Astrocyte (in vitro differentiated cells and primary cell): Measurements from ENCODE around the gene PLS1. TPM values are rescaled to one million over a fixed set of nuclear protein-coding genes. Genes with fewer than 3 reads are reported as not detected.

Source experiments
- DNase-seq: peaks from one replicate; pipeline ENCODE4 v3.0.0-alpha.2; 2010; ENCODE audit warnings: low read depth
- FAIRE-seq: peaks from 2 replicates; lab custom pipeline; 2011; peaks lifted over from hg19 to GRCh38; lab: Jason Lieb, UNC
- H2AFZ ChIP-seq: 2 replicates; pipeline ENCODE4 v1.6.0; 2012; ENCODE audit warnings: low read depth, low read length, inconsistent platforms
- H3K27ac ChIP-seq: 2 replicates; pipeline ENCODE4 v1.5.1; 2011; ENCODE audit warnings: low read depth, low read length, inconsistent platforms
- H3K27me3 ChIP-seq: 2 replicates; pipeline ENCODE4 v1.6.0; 2011; ENCODE audit warnings: low read length, inconsistent platforms; ENCODE audit not compliant: insufficient read depth
- H3K36me3 ChIP-seq: 2 replicates; pipeline ENCODE4 v1.5.1; 2011; ENCODE audit warnings: low read length, inconsistent platforms; ENCODE audit not compliant: insufficient read depth
- H3K4me1 ChIP-seq: 2 replicates; pipeline ENCODE4 v1.5.1; 2011; ENCODE audit warnings: low read length, inconsistent platforms; ENCODE audit not compliant: insufficient read depth
- H3K4me2 ChIP-seq: 2 replicates; pipeline ENCODE4 v1.6.0; 2012; ENCODE audit warnings: low read length, inconsistent platforms
- H3K4me3 ChIP-seq: 2 replicates; pipeline ENCODE4 v1.5.1; 2011; ENCODE audit warnings: low read depth, mild to moderate bottlenecking, low read length, inconsistent platforms; ENCODE audit not compliant: insufficient read depth
- H3K79me2 ChIP-seq: 2 replicates; pipeline ENCODE4 v1.6.0; 2012; ENCODE audit warnings: mild to moderate bottlenecking, low read length, inconsistent platforms; ENCODE audit not compliant: insufficient read depth
- H3K9ac ChIP-seq: 2 replicates; pipeline ENCODE4 v1.6.0; 2012; ENCODE audit warnings: mild to moderate bottlenecking, low read length, inconsistent platforms
- H3K9me3 ChIP-seq: 2 replicates; pipeline ENCODE4 v1.5.1; 2012; ENCODE audit warnings: low read depth, mild to moderate bottlenecking, low read length, inconsistent platforms; ENCODE audit not compliant: insufficient read depth
- H4K20me1 ChIP-seq: 2 replicates; pipeline ENCODE4 v1.6.0; 2012; ENCODE audit warnings: low read length, inconsistent platforms; ENCODE audit not compliant: insufficient read depth
- H3K27ac Mint-ChIP-seq: one replicate; pipeline ENCODE4 v1.8.0; 2021; ENCODE audit warnings: mild to moderate bottlenecking, mixed read lengths; ENCODE audit not compliant: unreplicated experiment
- H3K27me3 Mint-ChIP-seq: one replicate; pipeline ENCODE4 v1.8.0; 2021; ENCODE audit warnings: low read depth, mixed read lengths; ENCODE audit not compliant: unreplicated experiment
- H3K36me3 Mint-ChIP-seq: one replicate; pipeline ENCODE4 v1.8.0; 2021; ENCODE audit warnings: low read depth, mixed read lengths; ENCODE audit not compliant: unreplicated experiment
- H3K4me1 Mint-ChIP-seq: one replicate; pipeline ENCODE4 v1.8.0; 2021; ENCODE audit warnings: low read depth, mixed read lengths; ENCODE audit not compliant: unreplicated experiment
- H3K4me3 Mint-ChIP-seq: one replicate; pipeline ENCODE4 v1.8.0; 2021; ENCODE audit warnings: mild to moderate bottlenecking, moderate library complexity, mixed read lengths; ENCODE audit not compliant: unreplicated experiment
- H3K9me3 Mint-ChIP-seq: one replicate; pipeline ENCODE4 v1.8.0; 2021; ENCODE audit warnings: mild to moderate bottlenecking, mixed read lengths; ENCODE audit not compliant: unreplicated experiment
- EZH2 ChIP-seq: IDR thresholded peaks from 2 replicates; pipeline ENCODE4 v1.6.1; 2012; ENCODE audit warnings: mild to moderate bottlenecking, low read length, inconsistent platforms; ENCODE audit not compliant: insufficient read depth
- total RNA-seq: library from RNA; stranded (reverse); gene quantifications from 2 replicates; pipeline ENCODE4 v1.2.1, GENCODE V29; 2021
- TF ChIP-seq, protein P1 (sequence below): IDR thresholded peaks from 2 replicates; pipeline ENCODE4 v1.5.1; 2011; ENCODE audit warnings: low read depth, mild to moderate bottlenecking, inconsistent platforms, low read length, moderate library complexity; ENCODE audit not compliant: insufficient read depth

Gene PLS1
- total RNA-seq, 1 donor from 2014 or later, result 7.8 TPM

DNA sequence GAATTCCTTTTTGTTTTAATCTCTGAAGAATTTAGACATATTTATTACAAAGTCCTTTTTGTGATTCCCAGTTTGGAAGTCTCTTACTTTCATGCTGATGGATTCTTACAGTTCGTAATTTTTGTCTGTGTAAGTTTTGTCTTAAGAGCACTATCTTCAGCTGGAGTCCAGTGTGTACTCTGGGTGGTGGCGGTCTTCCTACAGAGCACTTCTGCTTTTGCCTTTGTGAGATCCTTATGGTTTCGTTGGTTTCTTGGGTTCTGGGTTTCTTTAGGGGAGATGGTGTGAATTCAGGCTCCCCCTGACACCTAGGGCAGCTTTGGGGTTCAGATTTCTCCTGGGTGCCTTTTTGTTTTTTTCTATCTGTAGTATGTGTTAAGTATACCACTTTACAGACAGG lies 45.3 kb downstream of the PLS1 start:
- Histone ChIP-seq H3K4me3 (no peak overlapping the region), H3K4me1 (peaks cover 8% of the 10 kb centered on the region), H3K4me2 (no peak overlapping the region), H2AFZ (no peak overlapping the region), H4K20me1 (no peaks in the 10 kb centered on the region), H3K79me2 (no peaks in the 10 kb centered on the region), H3K9me3 (no peaks in the 10 kb centered on the region), H3K9ac (no peak overlapping the region), H3K36me3 (no peaks in the 10 kb centered on the region), H3K27ac (no peak overlapping the region), H3K27me3 (no peaks in the 10 kb centered on the region)
- H3K9me3 Mint-ChIP-seq, result no peaks in the 10 kb centered on the region
- DNase-seq (no peak), FAIRE-seq (no peak)
- TF ChIP-seq, protein P1, sequence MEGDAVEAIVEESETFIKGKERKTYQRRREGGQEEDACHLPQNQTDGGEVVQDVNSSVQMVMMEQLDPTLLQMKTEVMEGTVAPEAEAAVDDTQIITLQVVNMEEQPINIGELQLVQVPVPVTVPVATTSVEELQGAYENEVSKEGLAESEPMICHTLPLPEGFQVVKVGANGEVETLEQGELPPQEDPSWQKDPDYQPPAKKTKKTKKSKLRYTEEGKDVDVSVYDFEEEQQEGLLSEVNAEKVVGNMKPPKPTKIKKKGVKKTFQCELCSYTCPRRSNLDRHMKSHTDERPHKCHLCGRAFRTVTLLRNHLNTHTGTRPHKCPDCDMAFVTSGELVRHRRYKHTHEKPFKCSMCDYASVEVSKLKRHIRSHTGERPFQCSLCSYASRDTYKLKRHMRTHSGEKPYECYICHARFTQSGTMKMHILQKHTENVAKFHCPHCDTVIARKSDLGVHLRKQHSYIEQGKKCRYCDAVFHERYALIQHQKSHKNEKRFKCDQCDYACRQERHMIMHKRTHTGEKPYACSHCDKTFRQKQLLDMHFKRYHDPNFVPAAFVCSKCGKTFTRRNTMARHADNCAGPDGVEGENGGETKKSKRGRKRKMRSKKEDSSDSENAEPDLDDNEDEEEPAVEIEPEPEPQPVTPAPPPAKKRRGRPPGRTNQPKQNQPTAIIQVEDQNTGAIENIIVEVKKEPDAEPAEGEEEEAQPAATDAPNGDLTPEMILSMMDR, result no peak
- no peak for TF ChIP-seq EZH2
- H3K27me3 Mint-ChIP-seq, result no peaks in the 10 kb centered on the region
- no peaks in the 10 kb centered on the region for H3K36me3 Mint-ChIP-seq
- no peak overlapping the region for H3K4me3 Mint-ChIP-seq
- H3K4me1 Mint-ChIP-seq, result peaks cover 14% of the 10 kb centered on the region
- H3K27ac Mint-ChIP-seq, result no peak overlapping the region

DNA sequence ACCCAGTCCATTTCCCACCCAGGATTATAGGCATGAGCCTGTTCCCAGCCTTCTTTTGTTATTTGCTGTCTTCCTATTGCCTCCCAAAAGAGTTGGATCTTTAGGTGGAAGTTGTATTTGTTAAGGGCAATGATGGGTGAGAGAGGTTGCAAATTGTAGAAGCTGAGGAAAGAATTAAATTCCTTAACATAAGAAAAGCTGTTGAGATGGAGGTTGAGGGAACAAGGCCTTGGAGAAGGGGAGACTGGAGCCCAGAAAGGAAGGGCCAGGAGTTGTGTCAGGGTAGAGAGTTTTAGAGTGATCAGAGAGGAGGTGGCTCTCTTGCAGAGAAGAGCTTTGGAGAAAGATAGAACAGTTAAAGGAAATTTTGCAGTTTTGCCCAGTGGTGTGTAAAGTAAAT lies 46.8 kb downstream of the PLS1 start:
- no peaks in the 10 kb centered on the region for H3K79me2 ChIP-seq
- DNase-seq, result no peak
- TF ChIP-seq, protein P1, result no peak
- TF ChIP-seq EZH2, result no peak
- H3K9ac ChIP-seq, result no peak overlapping the region
- H3K9me3 Mint-ChIP-seq, result no peaks in the 10 kb centered on the region
- H3K4me3 ChIP-seq, result no peak overlapping the region
- no peak for FAIRE-seq
- no peaks in the 10 kb centered on the region for H3K36me3 ChIP-seq
- H3K27me3 ChIP-seq, result no peaks in the 10 kb centered on the region
- no peaks in the 10 kb centered on the region for H3K27me3 Mint-ChIP-seq
- no peaks in the 10 kb centered on the region for H3K9me3 ChIP-seq
- no peaks in the 10 kb centered on the region for H3K36me3 Mint-ChIP-seq
- H4K20me1 ChIP-seq, result no peaks in the 10 kb centered on the region
- peaks cover 20% of the 10 kb centered on the region for H3K4me1 Mint-ChIP-seq
- no peak overlapping the region for H3K4me3 Mint-ChIP-seq
- no peak overlapping the region for H3K27ac ChIP-seq
- no peak overlapping the region for H3K27ac Mint-ChIP-seq
- peaks cover 8% of the 10 kb centered on the region for H3K4me1 ChIP-seq
- H3K4me2 ChIP-seq, result no peak overlapping the region
- no peak overlapping the region for H2AFZ ChIP-seq

DNA sequence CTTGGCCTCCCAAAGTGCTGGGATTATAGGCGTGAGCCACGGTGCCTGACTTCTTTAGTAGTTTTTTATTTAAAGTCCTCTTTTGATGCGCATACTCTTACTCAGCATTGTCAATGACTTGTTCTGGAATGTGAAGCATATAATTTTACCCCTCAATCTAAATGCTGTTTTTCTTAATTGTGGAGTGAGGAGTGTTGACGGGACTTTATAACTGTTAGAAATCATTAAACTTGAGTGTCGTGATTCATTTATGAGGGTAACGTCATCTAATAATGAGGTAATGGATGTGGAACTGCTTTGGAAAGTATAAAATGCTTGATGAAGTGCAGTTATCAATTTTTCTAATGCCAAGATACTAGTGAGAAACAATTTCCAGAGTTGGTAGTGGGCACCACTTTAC lies 48.3 kb downstream of the PLS1 start:
- FAIRE-seq, result no peak
- H3K27ac ChIP-seq, result no peak overlapping the region
- no peak overlapping the region for H3K4me3 ChIP-seq
- Mint-ChIP-seq H3K4me1 (peaks cover 24% of the 10 kb centered on the region), H3K4me3 (no peak overlapping the region), H3K36me3 (no peaks in the 10 kb centered on the region), H3K9me3 (no peaks in the 10 kb centered on the region), H3K27me3 (no peaks in the 10 kb centered on the region), H3K27ac (no peak overlapping the region)
- no peaks in the 10 kb centered on the region for H3K36me3 ChIP-seq
- H3K27me3 ChIP-seq, result no peaks in the 10 kb centered on the region
- H3K79me2 ChIP-seq, result no peaks in the 10 kb centered on the region
- no peaks in the 10 kb centered on the region for H3K9me3 ChIP-seq
- peaks cover 8% of the 10 kb centered on the region for H3K4me1 ChIP-seq
- H3K9ac ChIP-seq, result no peak overlapping the region
- TF ChIP-seq, protein P1, result no peak
- TF ChIP-seq EZH2, result no peak
- H4K20me1 ChIP-seq, result no peaks in the 10 kb centered on the region
- H2AFZ ChIP-seq, result no peak overlapping the region
- H3K4me2 ChIP-seq, result no peak overlapping the region
- DNase-seq, result no peak
